ENCODE results near the gene FGFRL1. TPM values are rescaled to one million over a fixed set of nuclear protein-coding genes. Genes with fewer than 3 reads are reported as not detected.
A peak's percentile ranks its signal among the peaks of the same experiment; 100 is the strongest.

The FGFRL1 gene
- total and polyA plus RNA-seq, 2 of the 13 experiments (the other 11 are each of a cell fraction or from before 2014, with no cell fraction given) = 19.1 to 30.6 TPM

DNA sequence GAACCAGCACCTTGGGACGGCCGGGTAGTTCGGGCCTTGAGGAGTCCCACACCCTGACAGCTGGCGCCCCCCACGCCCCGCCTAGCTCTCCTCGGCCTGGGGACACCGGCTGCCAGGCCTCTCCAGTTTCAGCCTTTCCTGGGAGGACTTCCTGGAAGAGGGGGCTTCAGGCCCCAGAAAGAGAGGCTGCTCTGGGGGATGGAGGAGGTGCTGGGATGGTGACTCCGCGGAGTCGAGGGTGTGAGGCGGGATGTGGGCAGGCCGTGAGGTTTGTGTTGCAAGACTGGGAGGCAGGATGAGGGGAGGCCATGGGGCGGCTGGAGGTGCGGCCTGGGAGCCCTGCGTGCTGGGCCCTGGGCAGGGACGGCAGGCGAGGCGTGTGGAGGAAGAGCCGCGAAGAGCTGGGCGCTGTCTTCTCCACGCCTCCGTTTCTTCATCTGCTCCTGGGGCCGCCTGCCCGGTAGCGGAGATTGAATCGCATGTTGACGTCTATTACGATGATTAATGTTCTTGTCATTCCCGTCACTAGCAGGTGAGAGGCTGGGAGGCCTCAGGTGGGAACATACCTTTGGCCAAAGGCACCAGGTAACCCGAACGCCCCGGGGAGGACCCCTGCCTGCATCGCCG lies 918 bp upstream of the FGFRL1 start (continued):
- 0 out of 2 replicates have a peak, but pooled peaks have one; percentile 57 for TF ChIP-seq ZNF770 (CRISPR knock-in tag; IDR thresholded peaks at IDR 0.05)
- TF ChIP-seq, protein P1, sequence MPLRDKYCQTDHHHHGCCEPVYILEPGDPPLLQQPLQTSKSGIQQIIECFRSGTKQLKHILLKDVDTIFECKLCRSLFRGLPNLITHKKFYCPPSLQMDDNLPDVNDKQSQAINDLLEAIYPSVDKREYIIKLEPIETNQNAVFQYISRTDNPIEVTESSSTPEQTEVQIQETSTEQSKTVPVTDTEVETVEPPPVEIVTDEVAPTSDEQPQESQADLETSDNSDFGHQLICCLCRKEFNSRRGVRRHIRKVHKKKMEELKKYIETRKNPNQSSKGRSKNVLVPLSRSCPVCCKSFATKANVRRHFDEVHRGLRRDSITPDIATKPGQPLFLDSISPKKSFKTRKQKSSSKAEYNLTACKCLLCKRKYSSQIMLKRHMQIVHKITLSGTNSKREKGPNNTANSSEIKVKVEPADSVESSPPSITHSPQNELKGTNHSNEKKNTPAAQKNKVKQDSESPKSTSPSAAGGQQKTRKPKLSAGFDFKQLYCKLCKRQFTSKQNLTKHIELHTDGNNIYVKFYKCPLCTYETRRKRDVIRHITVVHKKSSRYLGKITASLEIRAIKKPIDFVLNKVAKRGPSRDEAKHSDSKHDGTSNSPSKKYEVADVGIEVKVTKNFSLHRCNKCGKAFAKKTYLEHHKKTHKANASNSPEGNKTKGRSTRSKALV (CRISPR knock-in tag; IDR thresholded peaks at IDR 0.05) = 0 out of 2 replicates have a peak, but pooled peaks have one; percentile 16
- TF ChIP-seq ZNF260 (CRISPR knock-in tag; IDR thresholded peaks at IDR 0.05; ENCODE audit: borderline replicate concordance, low read depth) = no peak
- TF ChIP-seq MAX (IDR thresholded peaks at IDR 0.05) = peak; percentile 70
- TF ChIP-seq, protein P2, sequence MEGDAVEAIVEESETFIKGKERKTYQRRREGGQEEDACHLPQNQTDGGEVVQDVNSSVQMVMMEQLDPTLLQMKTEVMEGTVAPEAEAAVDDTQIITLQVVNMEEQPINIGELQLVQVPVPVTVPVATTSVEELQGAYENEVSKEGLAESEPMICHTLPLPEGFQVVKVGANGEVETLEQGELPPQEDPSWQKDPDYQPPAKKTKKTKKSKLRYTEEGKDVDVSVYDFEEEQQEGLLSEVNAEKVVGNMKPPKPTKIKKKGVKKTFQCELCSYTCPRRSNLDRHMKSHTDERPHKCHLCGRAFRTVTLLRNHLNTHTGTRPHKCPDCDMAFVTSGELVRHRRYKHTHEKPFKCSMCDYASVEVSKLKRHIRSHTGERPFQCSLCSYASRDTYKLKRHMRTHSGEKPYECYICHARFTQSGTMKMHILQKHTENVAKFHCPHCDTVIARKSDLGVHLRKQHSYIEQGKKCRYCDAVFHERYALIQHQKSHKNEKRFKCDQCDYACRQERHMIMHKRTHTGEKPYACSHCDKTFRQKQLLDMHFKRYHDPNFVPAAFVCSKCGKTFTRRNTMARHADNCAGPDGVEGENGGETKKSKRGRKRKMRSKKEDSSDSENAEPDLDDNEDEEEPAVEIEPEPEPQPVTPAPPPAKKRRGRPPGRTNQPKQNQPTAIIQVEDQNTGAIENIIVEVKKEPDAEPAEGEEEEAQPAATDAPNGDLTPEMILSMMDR (CRISPR knock-in tag; IDR thresholded peaks at IDR 0.05) = 0 out of 2 replicates have a peak, but pooled peaks have one; percentile 9
- peak; percentile 38; the same call in 1 of the 2 replicates for TF ChIP-seq EED (CRISPR knock-in tag; IDR thresholded peaks at IDR 0.05)
- 0 out of 2 replicates have a peak, but pooled peaks have one; percentile 11 for TF ChIP-seq NRL (CRISPR knock-in tag; IDR thresholded peaks at IDR 0.05; ENCODE audit: borderline replicate concordance)
- TF ChIP-seq CBX1 (IDR thresholded peaks at IDR 0.05; ENCODE audit: low read depth) = no peak
- TF ChIP-seq U2AF2 (IDR thresholded peaks at IDR 0.05; ENCODE audit: low read depth, low read length) = no peak
- TF ChIP-seq ZNF776 (CRISPR knock-in tag; IDR thresholded peaks at IDR 0.05) = peak; percentile 13; the same call in 1 of the 2 replicates
- TF ChIP-seq ZNF430 (CRISPR knock-in tag; IDR thresholded peaks at IDR 0.05) = 0 out of 2 replicates have a peak, but pooled peaks have one; percentile 40
- no peak for TF ChIP-seq U2AF1 (optimal IDR thresholded peaks at IDR 0.05; ENCODE audit: low read depth, low read length)
- no peak for TF ChIP-seq ZNF761 (CRISPR knock-in tag; conservative IDR thresholded peaks at IDR 0.05)
- no peak for TF ChIP-seq FOXJ3 (CRISPR knock-in tag; IDR thresholded peaks at IDR 0.05; ENCODE audit: borderline replicate concordance)
- no peak for TF ChIP-seq TRIM24 (CRISPR knock-in tag; IDR thresholded peaks at IDR 0.05)
- peak; percentile 48; the same call in 1 of the 2 replicates for TF ChIP-seq HES4 (CRISPR knock-in tag; IDR thresholded peaks at IDR 0.05; ENCODE audit: borderline replicate concordance)
- peak; percentile 71 for TF ChIP-seq ZFX (CRISPR knock-in tag; IDR thresholded peaks at IDR 0.05; ENCODE audit: low read depth)
- TF ChIP-seq, protein P3, sequence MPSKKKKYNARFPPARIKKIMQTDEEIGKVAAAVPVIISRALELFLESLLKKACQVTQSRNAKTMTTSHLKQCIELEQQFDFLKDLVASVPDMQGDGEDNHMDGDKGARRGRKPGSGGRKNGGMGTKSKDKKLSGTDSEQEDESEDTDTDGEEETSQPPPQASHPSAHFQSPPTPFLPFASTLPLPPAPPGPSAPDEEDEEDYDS (CRISPR knock-in tag; IDR thresholded peaks at IDR 0.05) = no peak
- TF ChIP-seq IKZF4 (CRISPR knock-in tag; IDR thresholded peaks at IDR 0.05; ENCODE audit: borderline replicate concordance, low read depth, not compliant biosample characterization) = no peak
- peak; percentile 28; the same call in 1 of the 2 replicates for TF ChIP-seq ZNF263 (CRISPR knock-in tag; IDR thresholded peaks at IDR 0.05)
- TF ChIP-seq ZNF777 (CRISPR knock-in tag; IDR thresholded peaks at IDR 0.05) = peak; percentile 15; the same call in 1 of the 2 replicates
- no peak for TF ChIP-seq PHF21A (CRISPR knock-in tag; IDR thresholded peaks at IDR 0.05)
- TF ChIP-seq ARNTL (CRISPR knock-in tag; IDR thresholded peaks at IDR 0.05) = 0 out of 2 replicates have a peak, but pooled peaks have one; percentile 1
- TF ChIP-seq TGIF2 (CRISPR knock-in tag; IDR thresholded peaks at IDR 0.05) = no peak

Data from HepG2 (cell line).